ENCODE measurements around the gene ZNF891. TPM values are rescaled to one million over a fixed set of nuclear protein-coding genes. Genes with fewer than 3 reads are reported as not detected.

ZNF891 gene
- total RNA-seq, 1 donor from 2014 or later: 2.3 TPM

DNA sequence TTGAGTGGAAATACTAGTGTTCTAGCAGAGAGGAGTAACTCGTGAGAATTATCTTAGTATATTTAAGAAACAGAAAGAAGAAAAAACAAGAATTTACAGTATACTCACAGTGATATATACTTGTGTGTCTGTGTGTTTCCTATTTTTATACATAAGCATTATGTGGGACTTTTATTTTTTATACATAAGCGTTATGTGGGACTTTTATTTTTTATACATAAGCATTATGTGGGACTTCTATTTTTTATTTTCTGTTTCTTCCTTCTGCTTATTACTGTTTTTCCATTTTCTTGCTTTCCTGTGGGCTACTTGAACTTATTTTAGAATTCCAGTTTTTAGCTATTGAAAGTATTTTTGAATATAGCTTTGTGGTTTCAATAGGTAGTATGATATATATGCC, 56.2 kb downstream of the ZNF891 start:
- intact Hi-C loops (cut with micrococcal nuclease): no loop called here

DNA sequence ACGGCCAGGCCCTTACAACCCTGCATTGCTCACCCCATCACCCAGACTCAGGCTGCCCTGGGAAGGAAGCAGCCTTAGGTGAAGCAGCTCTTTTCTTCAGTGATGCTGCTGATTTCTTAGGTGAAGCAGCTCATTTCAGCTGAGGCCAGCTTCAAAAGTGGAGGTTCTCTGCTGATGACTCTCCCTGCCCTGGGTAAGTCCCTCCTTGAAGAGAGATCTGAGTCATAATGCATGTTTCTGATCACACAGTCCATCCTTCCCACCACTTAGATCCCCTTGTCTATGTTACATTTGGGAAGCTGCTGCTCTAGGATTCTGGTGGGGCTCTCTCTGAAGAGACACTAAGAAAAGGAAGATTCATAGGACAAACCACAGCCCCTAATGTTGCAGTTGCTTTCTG, 66.5 kb downstream of the ZNF891 start:
- intact Hi-C loops (cut with micrococcal nuclease): no loop called here

DNA sequence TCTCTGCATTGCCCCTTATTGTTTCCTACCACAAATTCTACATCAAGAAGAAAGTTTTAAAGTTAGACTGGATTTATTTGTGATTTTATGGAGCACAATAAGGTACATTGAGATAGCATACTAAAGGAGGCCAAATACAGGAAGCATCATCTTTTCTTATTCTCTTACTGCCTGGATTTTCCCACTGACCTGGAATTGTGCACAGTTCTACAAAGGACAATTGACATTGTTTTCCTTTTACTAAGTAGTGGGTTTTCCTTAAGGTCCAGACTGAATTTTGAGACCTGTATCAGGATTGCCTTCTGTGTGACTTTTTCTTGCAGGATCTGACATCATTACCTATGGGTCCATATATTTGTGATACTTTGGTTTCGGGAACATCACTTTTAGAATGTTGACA, 68.1 kb downstream of the ZNF891 start:
- intact Hi-C loops (cut with micrococcal nuclease): no loop called here

DNA sequence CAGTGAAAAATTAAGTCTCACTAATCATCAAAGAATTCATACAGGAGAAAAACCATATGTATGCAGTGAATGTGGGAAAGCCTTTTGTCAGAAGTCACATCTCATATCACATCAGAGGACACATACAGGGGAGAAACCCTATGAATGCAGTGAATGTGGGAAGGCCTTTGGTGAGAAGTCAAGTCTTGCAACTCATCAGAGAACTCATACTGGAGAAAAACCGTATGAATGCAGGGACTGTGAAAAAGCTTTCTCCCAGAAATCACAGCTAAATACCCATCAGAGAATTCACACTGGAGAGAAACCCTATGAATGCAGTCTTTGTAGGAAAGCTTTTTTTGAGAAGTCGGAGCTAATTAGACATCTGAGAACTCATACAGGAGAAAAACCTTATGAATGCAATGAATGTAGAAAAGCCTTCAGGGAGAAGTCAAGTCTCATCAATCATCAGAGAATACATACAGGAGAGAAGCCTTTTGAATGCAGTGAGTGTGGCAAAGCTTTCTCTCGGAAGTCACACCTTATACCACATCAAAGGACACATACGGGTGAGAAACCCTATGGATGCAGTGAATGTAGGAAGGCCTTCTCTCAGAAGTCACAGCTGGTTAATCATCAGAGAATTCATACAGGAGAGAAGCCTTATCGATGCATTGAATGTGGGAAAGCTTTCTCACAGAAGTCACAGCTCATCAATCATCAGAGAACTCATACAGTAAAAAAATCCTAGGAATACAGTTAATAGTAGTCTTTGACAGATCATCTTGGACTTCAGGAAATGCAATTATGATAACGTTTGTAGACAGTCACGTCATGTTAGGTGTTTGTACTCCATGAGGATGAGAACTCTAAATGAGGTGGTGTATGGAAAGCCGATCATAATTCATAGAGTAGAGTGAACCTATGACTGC, 71.6 kb downstream of the ZNF891 start:
- intact Hi-C loops (cut with micrococcal nuclease): loop anchor here (5.0 kb wide), 1 partner anchor 49 kb away; no protein-coding TSS in a partner anchor

DNA sequence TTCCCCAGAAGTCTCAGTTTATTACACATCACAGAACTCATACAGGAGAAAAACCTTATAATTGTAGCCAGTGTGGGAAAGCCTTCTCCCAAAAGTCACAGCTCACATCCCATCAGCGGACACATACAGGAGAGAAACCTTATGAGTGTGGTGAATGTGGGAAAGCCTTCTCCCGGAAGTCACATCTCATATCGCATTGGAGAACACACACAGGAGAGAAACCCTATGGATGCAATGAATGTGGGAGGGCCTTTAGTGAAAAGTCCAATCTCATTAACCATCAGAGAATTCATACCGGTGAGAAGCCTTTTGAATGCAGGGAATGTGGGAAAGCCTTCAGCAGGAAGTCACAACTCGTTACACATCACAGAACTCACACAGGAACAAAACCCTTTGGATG, 72.6 kb downstream of the ZNF891 start:
- intact Hi-C loops (cut with micrococcal nuclease): loop anchor here (5.0 kb wide), 1 partner anchor 50 kb away; no protein-coding TSS in a partner anchor

Other genes with a start within 250 kb of the ZNF891 start
- 79.7 and 87.2 TPM in 2 replicates for gene CHFR, start 242.7 kb downstream of the ZNF891 start, total RNA-seq
- gene ZNF605, start 174.0 kb downstream of the ZNF891 start, total RNA-seq: 8.0 and 11.0 TPM in 2 replicates
- 15.3 and 19.5 TPM in 2 replicates for gene ZNF26, start 143.9 kb downstream of the ZNF891 start, total RNA-seq
- 23.2 and 25.0 TPM in 2 replicates for gene ZNF84, start 92.8 kb downstream of the ZNF891 start, total RNA-seq
- 13.6 and 14.9 TPM in 2 replicates for gene ZNF140, start 49.4 kb downstream of the ZNF891 start, total RNA-seq
- 5.5 and 7.4 TPM in 2 replicates for gene ZNF10, start 353 bp upstream of the ZNF891 start, total RNA-seq
- gene ZNF268, start 51.2 kb upstream of the ZNF891 start, total RNA-seq: 17.2 and 19.8 TPM in 2 replicates
- not detected in 2 replicates for gene ANHX, start 105.6 kb upstream of the ZNF891 start, total RNA-seq